Amniotic epithelial cell (primary cell): ENCODE data around the gene PLXDC2.
A peak's percentile ranks its signal among the peaks of the same experiment; 100 is the strongest.

ENCODE experiments used
- DNase-seq: peaks from one replicate; pipeline ENCODE4 v3.0.0-alpha.2; 2010; ENCODE audit warnings: low read depth

Gene PLXDC2

GRCh38 chr10:19815731-19816410 is 361 bp upstream of the PLXDC2 start:
- DNase-seq, result peak; percentile 92

DNA sequence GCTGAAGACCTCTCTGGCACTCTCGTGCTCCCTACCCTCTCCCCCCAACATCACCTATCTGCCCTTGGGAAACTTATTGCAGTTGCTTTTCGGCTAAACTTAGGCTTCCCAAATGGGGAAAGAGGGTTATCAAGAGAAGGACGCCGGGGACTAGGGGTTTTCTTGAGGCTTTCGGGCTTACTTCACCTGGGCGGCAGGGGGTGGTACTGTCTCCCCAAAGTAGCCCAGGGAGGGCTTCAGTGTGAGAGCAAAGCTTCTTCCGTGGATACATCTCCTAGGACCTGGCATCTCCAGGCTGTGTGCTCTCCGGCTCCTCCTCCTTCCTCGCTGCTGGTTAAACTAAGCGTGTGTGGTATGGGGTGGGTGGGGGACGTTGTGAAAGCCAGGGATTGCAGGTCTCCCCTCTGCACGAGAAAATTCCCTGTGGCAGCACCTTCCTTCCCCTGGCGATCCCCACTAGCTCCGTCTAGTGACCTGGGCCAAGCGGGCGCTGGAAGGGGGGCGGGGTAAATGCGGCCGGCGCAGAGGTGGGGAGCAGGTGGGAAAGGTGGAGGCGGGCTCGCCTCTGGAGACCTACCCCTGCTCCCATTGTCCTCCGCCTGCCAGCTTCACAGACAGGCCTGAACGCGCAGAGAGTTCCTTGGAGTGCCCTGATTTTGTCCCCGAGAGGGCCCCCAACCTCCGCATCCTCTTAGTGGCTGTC is 1.1 kb downstream of the PLXDC2 start:
- DNase-seq, result peak; percentile 63

GRCh38 chr10:19818876-19819275 is 2.6 kb downstream of the PLXDC2 start:
- no peak for DNase-seq

GRCh38 chr10:19819419-19820033 is 3.3 kb downstream of the PLXDC2 start:
- peak; percentile 74 for DNase-seq

GRCh38 chr10:19824381-19825342 is 8.4 kb downstream of the PLXDC2 start:
- peak; percentile 84 for DNase-seq

GRCh38 chr10:19825700-19826099 is 9.5 kb downstream of the PLXDC2 start:
- DNase-seq, result no peak

DNA sequence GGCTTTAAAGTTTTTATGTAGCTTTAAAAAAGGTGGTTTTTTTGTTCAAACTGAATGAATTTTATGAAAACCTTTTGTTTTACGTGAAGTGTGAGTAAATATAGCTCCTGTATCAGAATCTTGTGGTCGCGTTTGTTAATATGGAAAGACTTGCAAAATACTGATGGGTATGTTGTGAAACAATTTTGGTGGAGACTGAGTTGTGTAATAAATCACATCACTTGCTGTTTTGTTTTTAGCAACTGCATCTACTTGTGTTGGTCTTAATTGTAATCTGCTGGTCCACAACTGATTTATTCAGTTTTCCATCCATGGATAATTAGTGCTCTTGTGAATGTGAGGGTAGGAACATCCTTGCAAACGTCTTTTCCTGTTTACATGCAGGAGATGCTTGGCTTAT is 10.5 kb downstream of the PLXDC2 start:
- DNase-seq, result peak; percentile 93

DNA sequence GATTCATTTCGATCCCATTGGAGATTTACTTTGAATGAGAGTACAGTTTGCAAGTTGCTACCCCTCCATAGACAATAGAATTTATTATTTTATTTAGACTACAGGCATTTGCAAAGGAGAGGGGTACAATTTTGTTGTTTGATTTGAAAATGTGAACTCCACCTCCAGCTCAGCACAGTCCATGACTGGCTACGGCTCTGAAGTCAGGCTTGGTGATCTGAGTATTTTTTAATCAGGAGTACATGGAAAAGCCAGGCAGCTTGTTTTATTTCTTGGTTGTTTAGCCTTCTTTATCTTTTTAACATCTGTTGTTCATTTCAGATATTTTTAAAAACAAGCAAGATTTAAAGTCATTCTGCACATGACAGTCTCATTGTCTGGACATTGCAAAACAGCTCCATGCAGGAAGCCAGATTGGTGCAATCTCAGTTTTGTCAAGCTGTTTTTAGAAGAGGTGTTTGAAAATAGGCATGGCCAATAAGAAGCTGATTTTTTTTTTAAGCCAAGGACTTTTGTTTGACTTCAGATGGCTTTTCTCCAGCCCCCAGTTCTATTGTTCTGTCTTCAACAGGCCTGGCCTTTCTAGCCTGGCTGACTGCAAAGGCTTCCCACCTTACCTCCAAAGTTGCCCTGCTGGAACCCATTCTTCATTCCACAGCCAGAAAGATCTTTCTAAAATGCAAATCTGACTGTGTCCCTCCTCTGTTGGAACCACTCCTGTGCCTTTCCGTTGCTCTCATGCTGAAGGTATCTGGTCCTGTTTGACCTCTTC is 12.2 kb downstream of the PLXDC2 start:
- no peak for DNase-seq

GRCh38 chr10:19832699-19833098 is 16.5 kb downstream of the PLXDC2 start:
- DNase-seq, result peak; percentile 48

DNA sequence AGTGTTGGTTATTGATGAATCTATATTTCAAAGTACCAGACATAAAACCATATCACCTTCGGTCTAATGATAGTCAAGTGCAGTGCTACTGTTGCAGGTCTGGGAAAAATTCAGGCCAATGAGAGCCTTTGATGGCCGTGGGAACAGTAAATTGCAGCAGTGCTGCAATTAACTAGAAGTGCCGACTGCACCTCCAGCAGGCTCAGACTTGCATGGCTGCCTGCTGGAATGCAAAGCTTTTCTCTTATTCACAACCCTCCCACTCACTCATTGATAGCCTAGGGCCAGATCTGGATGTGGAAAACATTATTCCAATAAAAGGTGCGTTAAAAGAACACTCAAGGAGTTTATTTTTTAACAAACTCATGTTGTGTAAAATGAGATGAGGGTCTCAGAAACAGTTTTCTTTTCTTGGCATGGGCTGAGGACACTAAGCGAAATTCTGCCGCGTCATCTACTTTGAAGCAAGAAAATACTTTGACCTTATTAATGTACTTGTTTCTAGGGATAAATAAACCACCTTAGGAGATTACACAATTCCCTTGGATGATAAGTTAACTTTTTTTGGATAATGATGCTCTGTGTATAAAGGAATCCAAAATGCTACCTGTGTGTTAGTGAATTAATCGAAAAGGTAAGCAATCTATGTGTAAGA is 17.1 kb downstream of the PLXDC2 start:
- no peak for DNase-seq

DNA sequence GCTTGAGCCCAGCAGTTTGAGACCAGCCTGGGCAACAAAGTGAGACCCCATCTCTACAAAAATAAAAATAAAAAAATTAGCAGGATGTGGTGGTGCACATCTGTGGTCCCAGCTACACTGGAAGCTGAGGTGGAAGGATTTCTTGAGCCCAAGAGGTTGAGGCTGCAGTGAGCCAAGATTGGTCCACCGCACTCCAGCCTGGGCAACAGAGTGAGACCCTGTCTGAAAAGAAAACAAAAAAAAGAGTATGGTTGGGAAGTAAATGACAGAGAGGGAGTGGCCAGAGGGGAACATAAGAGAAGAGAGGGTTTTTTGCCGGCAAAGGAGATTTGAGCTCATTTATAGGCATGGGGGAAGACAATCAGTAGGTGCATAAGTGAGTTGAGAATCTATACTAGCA is 19.7 kb downstream of the PLXDC2 start:
- DNase-seq, result no peak

GRCh38 chr10:19839090-19839489 is 22.9 kb downstream of the PLXDC2 start:
- DNase-seq, result no peak

DNA sequence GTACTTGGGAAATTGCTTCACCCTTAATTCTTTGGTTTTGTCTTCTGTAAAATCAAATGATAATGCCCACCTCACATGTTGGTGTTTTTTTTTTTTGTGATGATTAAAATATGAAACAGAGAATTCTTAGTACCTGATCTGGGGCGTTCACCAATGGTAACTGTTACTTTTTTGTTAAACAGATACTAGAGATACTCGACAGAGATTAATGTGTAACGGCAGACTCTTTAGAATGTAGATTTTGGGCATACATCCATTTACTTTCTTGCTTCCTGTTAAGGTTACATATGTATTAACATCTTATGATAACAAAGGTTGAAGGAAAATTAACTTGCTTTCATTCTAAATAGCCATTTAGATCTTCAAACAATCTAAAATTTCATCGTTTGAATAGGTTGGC is 23.3 kb downstream of the PLXDC2 start:
- DNase-seq, result no peak

GRCh38 chr10:19840776-19841175 is 24.5 kb downstream of the PLXDC2 start:
- no peak for DNase-seq

- DNase-seq, result peak; percentile 86
These were observed 27.3 kb downstream of the PLXDC2 start for GRCh38 chr10:19843487-19843886.

GRCh38 chr10:19845503-19846368 is 29.5 kb downstream of the PLXDC2 start:
- DNase-seq, result peak; percentile 32

DNA sequence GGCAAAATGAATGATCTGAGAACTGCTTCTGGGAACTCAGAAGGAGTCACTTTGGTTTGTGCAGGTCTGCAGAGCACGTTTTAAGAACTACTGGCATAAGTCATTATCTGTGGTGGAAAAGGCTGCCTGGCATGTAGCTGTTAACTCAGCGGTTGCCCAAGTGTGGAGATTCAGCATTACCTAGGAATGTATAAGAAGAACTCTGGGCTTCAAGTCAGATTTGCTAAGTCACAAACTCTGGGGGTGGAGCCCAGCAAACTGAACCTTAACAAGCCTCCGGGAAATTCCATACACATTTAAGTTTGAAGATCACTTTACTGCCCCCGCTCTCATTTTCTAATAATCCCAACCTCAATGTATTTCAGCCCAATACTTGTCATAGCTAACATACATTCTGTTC is 31.1 kb downstream of the PLXDC2 start:
- DNase-seq, result peak; percentile 97

DNA sequence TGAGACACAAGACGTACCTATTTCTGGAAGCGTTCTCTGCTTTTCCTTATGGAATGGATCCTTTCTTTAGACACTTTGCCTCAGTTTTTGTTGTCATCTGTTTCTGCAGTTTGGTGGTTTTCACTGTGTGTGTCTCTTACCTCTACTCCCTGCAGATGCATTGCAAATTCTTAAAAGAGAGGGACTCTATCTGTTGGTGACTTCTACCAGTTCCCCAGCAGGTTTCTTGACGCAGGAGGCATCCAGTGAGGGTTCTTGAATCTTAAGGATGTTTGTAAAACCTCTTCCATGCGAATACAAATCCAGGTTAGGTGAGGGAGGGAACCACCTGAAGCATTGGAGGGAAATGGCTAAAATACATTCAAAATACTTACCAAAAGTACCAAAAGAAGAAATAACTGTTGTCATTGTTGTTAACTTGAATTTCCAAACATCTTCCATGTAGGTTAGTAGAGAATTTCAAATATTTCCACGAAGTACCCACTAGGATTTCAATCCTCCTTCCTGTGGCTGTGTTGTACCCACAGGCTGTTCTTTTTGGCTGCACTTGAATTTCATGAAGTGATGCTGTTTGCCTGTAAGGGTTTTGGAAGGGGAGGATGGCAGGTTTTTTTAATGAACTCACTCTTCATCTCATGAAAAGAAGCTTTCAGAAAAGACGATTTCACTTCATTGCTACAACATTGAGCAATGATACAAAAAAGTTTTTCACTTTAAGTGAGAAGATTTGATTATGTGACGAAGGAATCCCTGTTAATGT is 32.2 kb downstream of the PLXDC2 start:
- peak; percentile 41 for DNase-seq

DNA sequence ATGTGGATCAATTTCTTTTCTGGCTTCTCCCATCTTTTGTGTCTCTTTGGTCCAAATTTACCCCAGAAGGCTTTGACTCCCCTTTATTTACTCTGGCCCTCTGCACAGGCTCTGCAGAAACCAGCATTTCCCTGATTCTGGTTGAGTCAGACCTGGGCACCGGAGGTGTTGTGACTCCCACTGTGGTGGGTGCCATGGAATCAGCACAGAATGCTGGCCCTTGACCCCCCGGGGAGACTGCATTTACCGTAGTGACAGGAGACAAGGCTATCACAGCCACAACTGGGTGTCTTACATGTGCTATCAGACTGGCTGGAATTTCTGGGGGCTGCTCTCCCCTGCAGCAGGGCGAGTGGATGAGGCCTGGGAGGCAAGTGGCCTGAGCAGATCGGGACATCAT is 37.6 kb downstream of the PLXDC2 start:
- no peak for DNase-seq
